GM18511 (cell line): Measurements from ENCODE around the gene NR5A2.
"Not testable (repeated sequence)": the region's sequence is repeated elsewhere in the genome, so short reads cannot be mapped to it uniquely, and the experiment has no call there.

Source experiments
- ATAC-seq: cut with Tn5 transposase; IDR thresholded peaks from one replicate; pipeline ENCODE4 v1.9.1; 2021; ENCODE audit warnings: mild to moderate bottlenecking, moderate library complexity; ENCODE audit not compliant: unreplicated experiment

NR5A2 gene

GRCh38 chr1:200157715-200158114 lies 130.2 kb downstream of the NR5A2 start:
- no peak for ATAC-seq

- ATAC-seq: no peak
Observed at GRCh38 chr1:200161801-200162200, 134.3 kb downstream of the NR5A2 start.

- no peak for ATAC-seq
Observed at GRCh38 chr1:200162258-200162657, 134.7 kb downstream of the NR5A2 start.

- no peak for ATAC-seq
Observed at GRCh38 chr1:200162877-200163276, 135.4 kb downstream of the NR5A2 start.

GRCh38 chr1:200163911-200164310 lies 136.4 kb downstream of the NR5A2 start:
- ATAC-seq: no peak

GRCh38 chr1:200165493-200166220 lies 138.1 kb downstream of the NR5A2 start:
- ATAC-seq: no peak

GRCh38 chr1:200166411-200166810 lies 138.9 kb downstream of the NR5A2 start:
- ATAC-seq: no peak

- ATAC-seq: no peak
Observed at GRCh38 chr1:200168926-200169325, 141.4 kb downstream of the NR5A2 start.

- no peak for ATAC-seq
Observed at GRCh38 chr1:200172311-200172710, 144.8 kb downstream of the NR5A2 start.

GRCh38 chr1:200173097-200173618 lies 145.6 kb downstream of the NR5A2 start:
- ATAC-seq: no peak

- ATAC-seq: no peak
Observed at GRCh38 chr1:200174525-200175295, 147.2 kb downstream of the NR5A2 start.

GRCh38 chr1:200176181-200176580 lies 148.7 kb downstream of the NR5A2 start:
- ATAC-seq: no peak

GRCh38 chr1:200176798-200177197 lies 149.3 kb downstream of the NR5A2 start:
- ATAC-seq: no peak

- no peak for ATAC-seq
Observed at GRCh38 chr1:200178340-200178739, 150.8 kb downstream of the NR5A2 start.

- ATAC-seq: no peak
Observed at GRCh38 chr1:200179126-200179780, 151.7 kb downstream of the NR5A2 start.

GRCh38 chr1:200179781-200180160 lies 152.3 kb downstream of the NR5A2 start:
- no peak for ATAC-seq

GRCh38 chr1:200180821-200181220 lies 153.3 kb downstream of the NR5A2 start:
- no peak for ATAC-seq

- no peak for ATAC-seq
Observed at GRCh38 chr1:200181861-200182260, 154.4 kb downstream of the NR5A2 start.

- ATAC-seq: no peak
Observed at GRCh38 chr1:200182701-200183100, 155.2 kb downstream of the NR5A2 start.

GRCh38 chr1:200183637-200184036 lies 156.1 kb downstream of the NR5A2 start:
- no peak for ATAC-seq

- no peak for ATAC-seq
Observed at GRCh38 chr1:200184196-200184595, 156.7 kb downstream of the NR5A2 start.

GRCh38 chr1:200185191-200185590 lies 157.7 kb downstream of the NR5A2 start:
- ATAC-seq: not testable (repeated sequence)
